Trophoblast cell (in vitro differentiated cells and primary cell): ENCODE measurements around the gene RAB11FIP3.

Experiments
- DNase-seq, 2 donors: peaks; one replicate each; pipeline ENCODE4 v3.0.0-alpha.2; 2016
- H2AFZ ChIP-seq: 2 replicates; pipeline ENCODE4 v1.6.1; 2013; ENCODE audit warnings: low read length, moderate library complexity, mild to moderate bottlenecking; ENCODE audit not compliant: insufficient read depth, poor library complexity
- H2AK5ac ChIP-seq: 2 replicates; pipeline ENCODE4 v1.6.1; 2013; ENCODE audit warnings: mild to moderate bottlenecking, low read length
- H2BK120ac ChIP-seq: 2 replicates; pipeline ENCODE4 v1.6.1; 2013; ENCODE audit warnings: low read length, mild to moderate bottlenecking, moderate library complexity; ENCODE audit not compliant: insufficient read depth, poor library complexity
- H2BK12ac ChIP-seq: 2 replicates; pipeline ENCODE4 v1.6.1; 2013; ENCODE audit warnings: mild to moderate bottlenecking, low read length, moderate library complexity
- H2BK5ac ChIP-seq: 2 replicates; pipeline ENCODE4 v1.6.1; 2013; ENCODE audit warnings: low read length, low read depth, moderate library complexity, mild to moderate bottlenecking; ENCODE audit not compliant: poor library complexity
- H3K14ac ChIP-seq: 2 replicates; pipeline ENCODE4 v1.6.1; 2013; ENCODE audit warnings: mild to moderate bottlenecking, low read length
- H3K18ac ChIP-seq: 2 replicates; pipeline ENCODE4 v1.6.1; 2013; ENCODE audit warnings: mild to moderate bottlenecking, low read length
- H3K23ac ChIP-seq: 2 replicates; pipeline ENCODE4 v1.6.1; 2013; ENCODE audit warnings: low read length
- H3K27ac ChIP-seq: 2 replicates; pipeline ENCODE4 v1.5.1; 2013; ENCODE audit warnings: low read depth, mild to moderate bottlenecking, inconsistent platforms, low read length, moderate library complexity
- H3K27me3 ChIP-seq: 2 replicates; pipeline ENCODE4 v1.6.1; 2013; ENCODE audit warnings: inconsistent platforms, mild to moderate bottlenecking, low read length, moderate library complexity; ENCODE audit not compliant: insufficient read depth
- H3K36me3 ChIP-seq, 2 experiments: 1 replicate in 1 of 2; 2 replicates in 1 of 2; pipeline ENCODE4 v1.6.1; 2013; ENCODE audit warnings: low read length in 2 of 2, mild to moderate bottlenecking in 2 of 2, moderate library complexity in 1 of 2; ENCODE audit not compliant: insufficient read depth in 2 of 2, control insufficient read depth in 1 of 2
- H3K4ac ChIP-seq: 2 replicates; pipeline ENCODE4 v1.6.1; 2013; ENCODE audit warnings: low read depth, mild to moderate bottlenecking, low read length, moderate library complexity
- H3K4me1 ChIP-seq, 2 experiments: 1 replicate in 1 of 2; 2 replicates in 1 of 2; pipeline ENCODE4 v1.6.1; 2013; ENCODE audit warnings: low read length in 2 of 2, mild to moderate bottlenecking in 2 of 2, moderate library complexity in 1 of 2; ENCODE audit not compliant: insufficient read depth in 2 of 2, control insufficient read depth in 1 of 2
- H3K4me2 ChIP-seq: 2 replicates; pipeline ENCODE4 v1.6.1; 2013; ENCODE audit warnings: inconsistent platforms, mild to moderate bottlenecking, low read length, moderate library complexity
- H3K4me3 ChIP-seq: 2 replicates; pipeline ENCODE4 v1.5.1; 2013; ENCODE audit warnings: mild to moderate bottlenecking, low read depth, low read length, inconsistent platforms
- H3K79me1 ChIP-seq: one replicate; pipeline ENCODE4 v1.6.1; 2013; ENCODE audit warnings: low read length
- H3K79me2 ChIP-seq: 2 replicates; pipeline ENCODE4 v1.6.1; 2013; ENCODE audit warnings: low read length, mild to moderate bottlenecking; ENCODE audit not compliant: control insufficient read depth, insufficient read depth, poor library complexity
- H3K9ac ChIP-seq: 2 replicates; pipeline ENCODE4 v1.6.1; 2013; ENCODE audit warnings: mild to moderate bottlenecking, low read length
- H3K9me3 ChIP-seq: 2 replicates; pipeline ENCODE4 v1.6.1; 2013; ENCODE audit warnings: low read depth, mild to moderate bottlenecking, control low read depth, inconsistent platforms, low read length; ENCODE audit not compliant: insufficient read depth
- H4K12ac ChIP-seq: 2 replicates; pipeline ENCODE4 v1.6.1; 2013; ENCODE audit warnings: low read depth, mild to moderate bottlenecking, low read length, moderate library complexity
- H4K8ac ChIP-seq: 2 replicates; pipeline ENCODE4 v1.6.1; 2013; ENCODE audit warnings: low read depth, mild to moderate bottlenecking, low read length, moderate library complexity
- H4K91ac ChIP-seq: one replicate; pipeline ENCODE4 v1.6.1; 2013; ENCODE audit warnings: low read depth, mild to moderate bottlenecking, low read length, moderate library complexity
- WGBS: extraction: QIAGEN DNeasy Blood & Tissue Kit; methylation state at CpG from one replicate; pipeline ENCODE4 v1.1.7; 2013; ENCODE audit warnings: missing lambda C conversion rate; ENCODE audit not compliant: insufficient read length, insufficient coverage; ENCODE audit errors: extremely low coverage; 5-methylcytosine and 5-hydroxymethylcytosine counted together

The RAB11FIP3 gene

DNA sequence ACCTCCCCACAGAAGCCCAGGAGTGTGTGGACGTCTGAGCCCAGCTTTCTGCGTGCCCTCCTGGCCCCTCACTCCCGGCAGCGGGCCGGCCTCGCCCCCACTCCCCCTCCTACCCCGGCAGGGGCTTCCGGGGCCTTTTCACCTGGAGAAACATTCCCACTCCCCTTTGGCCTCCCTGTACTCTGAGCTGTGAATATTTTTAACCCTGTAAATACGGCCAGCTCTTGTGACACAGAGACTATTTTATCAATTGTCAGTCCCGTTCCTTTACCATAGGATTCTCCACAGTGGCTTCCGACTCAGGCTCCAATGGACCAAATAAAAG is 128.8 kb downstream of the RAB11FIP3 start:
- Histone ChIP-seq H3K9me3 (peaks cover 2% of the 10 kb centered on the region), H4K8ac (no peak overlapping the region), H3K4me2 (no peak overlapping the region), H3K27ac (no peak overlapping the region), H2BK120ac (no peak overlapping the region), H3K4me1 (no peaks in the 10 kb centered on the region), H2AFZ (no peak overlapping the region), H2BK12ac (no peak overlapping the region), H3K4ac (no peak overlapping the region), H3K27me3 (peaks cover 9% of the 10 kb centered on the region), H3K4me3 (peak overlapping the region; percentile 12), H3K9ac (no peak overlapping the region), H2AK5ac (no peak overlapping the region), H3K23ac (no peak overlapping the region), H3K18ac (no peak overlapping the region), H4K12ac (no peak overlapping the region), H2BK5ac (no peak overlapping the region), H3K79me1 (no peaks in the 10 kb centered on the region), H4K91ac (no peak overlapping the region), H3K79me2 (no peaks in the 10 kb centered on the region), H3K36me3 (peaks cover 34% of the 10 kb centered on the region in 2 experiments), H3K14ac (no peak overlapping the region)
- DNase-seq: no peak
- WGBS: no CpG with 5 or more reads among the region's 11 CpGs

GRCh38 chr16:554640-555365 is 129.4 kb downstream of the RAB11FIP3 start:
- Histone ChIP-seq H2AK5ac (no peak overlapping the region), H3K79me1 (no peaks in the 10 kb centered on the region), H3K79me2 (no peaks in the 10 kb centered on the region), H3K9ac (no peak overlapping the region), H2BK5ac (no peak overlapping the region), H3K4me3 (peak overlapping the region; percentile 20), H2AFZ (no peak overlapping the region), H4K12ac (no peak overlapping the region), H2BK12ac (no peak overlapping the region), H2BK120ac (no peak overlapping the region), H4K8ac (no peak overlapping the region), H3K27ac (no peak overlapping the region), H4K91ac (no peak overlapping the region), H3K36me3 (peaks cover 30 to 32% of the 10 kb centered on the region in 2 experiments), H3K27me3 (peaks cover 14% of the 10 kb centered on the region), H3K4me2 (no peak overlapping the region), H3K4me1 (no peaks in the 10 kb centered on the region), H3K14ac (no peak overlapping the region), H3K23ac (no peak overlapping the region), H3K18ac (no peak overlapping the region), H3K4ac (no peak overlapping the region), H3K9me3 (peaks cover 2% of the 10 kb centered on the region)
- DNase-seq: peak in 1 of 2 donors; percentile 32
- no CpG with 5 or more reads among the region's 54 CpGs for WGBS

DNA sequence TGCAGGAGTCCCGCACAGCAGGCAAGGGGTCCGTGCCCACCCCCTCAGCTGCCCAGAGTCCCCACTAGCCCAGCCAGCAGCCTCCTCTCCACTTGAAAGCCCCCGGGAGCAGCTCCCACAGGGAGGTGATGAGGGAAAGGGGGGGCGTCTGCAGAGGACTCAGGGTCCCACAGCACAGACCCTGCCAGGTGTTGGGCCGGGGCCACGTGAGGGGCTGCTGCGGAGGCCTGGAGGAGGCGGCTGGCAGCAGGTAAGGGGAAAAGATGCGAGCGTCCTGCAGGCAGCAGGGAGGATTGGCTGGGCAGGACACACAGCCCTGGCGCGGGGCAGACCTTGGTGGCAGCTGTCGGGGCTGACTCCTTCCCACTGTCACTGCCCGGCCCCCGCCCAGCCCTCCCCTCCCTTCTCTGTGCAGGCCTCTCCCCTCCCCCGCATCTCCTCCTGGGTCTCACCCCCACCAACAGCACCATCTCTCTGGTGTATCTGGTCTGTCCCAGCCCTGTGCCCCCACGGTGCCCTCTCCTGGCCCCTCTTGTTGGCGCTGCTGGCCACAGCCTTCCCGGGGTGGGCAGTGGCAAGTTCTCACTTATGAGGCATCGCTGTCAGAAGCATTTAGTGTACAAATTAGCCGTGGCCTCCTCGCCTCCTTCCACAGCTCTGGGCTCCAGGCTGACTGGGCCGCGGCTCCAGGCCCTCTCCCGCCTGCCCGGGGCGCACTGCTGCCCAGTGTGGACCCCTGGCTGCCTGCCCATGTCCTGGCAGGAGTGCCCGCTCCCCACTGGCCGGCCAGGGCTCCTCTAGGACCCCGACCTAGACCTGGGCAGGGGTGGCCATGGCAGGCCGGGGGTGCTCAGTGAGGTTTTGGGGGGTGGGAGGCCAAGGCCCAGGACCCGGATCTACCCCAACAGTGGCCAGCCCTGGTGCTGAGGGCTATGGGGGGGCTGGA is 130.4 kb downstream of the RAB11FIP3 start:
- Histone ChIP-seq H2BK12ac (no peak overlapping the region), H3K79me1 (no peaks in the 10 kb centered on the region), H3K23ac (no peak overlapping the region), H3K4me1 (no peaks in the 10 kb centered on the region), H4K8ac (no peak overlapping the region), H3K4me3 (no peak overlapping the region), H2AFZ (no peak overlapping the region), H4K12ac (no peak overlapping the region), H3K9me3 (peaks cover 2% of the 10 kb centered on the region), H3K18ac (no peak overlapping the region), H3K14ac (no peak overlapping the region), H2BK120ac (no peak overlapping the region), H3K4me2 (no peak overlapping the region), H3K27me3 (peaks cover 24% of the 10 kb centered on the region), H2AK5ac (no peak overlapping the region), H3K36me3 (peaks cover 28% of the 10 kb centered on the region in 2 experiments), H3K27ac (no peak overlapping the region), H4K91ac (no peak overlapping the region), H3K79me2 (no peaks in the 10 kb centered on the region), H2BK5ac (no peak overlapping the region), H3K4ac (no peak overlapping the region), H3K9ac (no peak overlapping the region)
- no peak for DNase-seq
- no CpG with 5 or more reads among the region's 32 CpGs for WGBS

DNA sequence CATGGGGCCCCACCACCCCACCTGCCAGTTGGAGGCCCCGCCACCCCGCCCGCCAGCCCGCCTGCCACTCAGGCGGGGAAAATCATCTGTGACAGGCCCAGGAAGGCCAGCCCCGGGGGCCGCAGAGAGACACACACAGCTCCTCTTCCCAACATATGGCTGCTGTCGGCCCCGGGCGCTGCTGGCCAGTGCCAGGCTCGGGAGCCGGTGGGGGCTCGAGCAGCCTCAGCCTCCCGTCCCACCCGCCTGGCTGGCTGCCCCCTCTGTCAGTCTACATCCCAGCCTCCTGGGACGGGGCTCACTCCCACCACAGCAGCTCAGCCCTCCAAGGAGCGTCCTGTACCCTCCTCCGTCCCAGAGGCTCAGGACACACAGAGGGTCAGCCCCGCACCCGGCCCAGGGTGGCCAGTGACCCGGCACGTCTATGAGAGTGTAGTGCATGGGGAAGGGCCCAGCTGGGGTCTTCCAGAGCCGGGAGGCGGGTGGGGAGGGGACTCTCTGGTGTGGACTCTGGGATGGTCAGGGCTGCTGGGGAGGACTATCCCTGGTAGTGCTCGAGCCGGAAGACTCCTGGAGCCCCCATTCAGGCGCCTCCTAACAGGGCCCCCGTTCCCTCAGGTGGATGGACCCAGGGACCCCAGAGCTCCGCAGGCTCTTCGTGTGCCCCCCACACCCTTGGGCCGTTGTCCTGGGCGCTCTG is 131.2 kb downstream of the RAB11FIP3 start:
- H3K9me3 ChIP-seq: peaks cover 2% of the 10 kb centered on the region
- H2AFZ ChIP-seq: no peak overlapping the region

More for the DNA sequence above, 131.2 kb downstream of the RAB11FIP3 start:
- Histone ChIP-seq H3K4me2 (no peak overlapping the region), H3K27ac (no peak overlapping the region), H3K4me3 (no peak overlapping the region), H3K79me2 (no peaks in the 10 kb centered on the region), H4K91ac (no peak overlapping the region), H3K36me3 (peaks cover 21 to 22% of the 10 kb centered on the region in 2 experiments), H3K23ac (no peak overlapping the region), H3K27me3 (peaks cover 32% of the 10 kb centered on the region), H4K8ac (no peak overlapping the region), H3K14ac (no peak overlapping the region), H2BK120ac (no peak overlapping the region), H3K4me1 (no peaks in the 10 kb centered on the region), H2AK5ac (no peak overlapping the region), H2BK12ac (no peak overlapping the region), H3K4ac (no peak overlapping the region), H3K9ac (no peak overlapping the region), H3K18ac (no peak overlapping the region), H4K12ac (no peak overlapping the region), H3K79me1 (no peaks in the 10 kb centered on the region), H2BK5ac (no peak overlapping the region)
- no peak for DNase-seq
- WGBS: no CpG with 5 or more reads among the region's 32 CpGs
